Forelimb muscle (tissue), 1 donor: ENCODE data around the gene ZNF81. TPM values are rescaled to one million over a fixed set of nuclear protein-coding genes. Genes with fewer than 3 reads are reported as not detected.
"Not testable (repeated sequence)": the region's sequence is repeated elsewhere in the genome, so short reads cannot be mapped to it uniquely, and the experiment has no call there.

Source experiments
- DNase-seq: peaks from one replicate; pipeline ENCODE4 v3.0.0-alpha.2; 2013; ENCODE audit warnings: low read depth
- polyA plus RNA-seq: library from polyadenylated mRNA; unstranded; fragments of 120-200 nt; gene quantifications from one replicate; pipeline ENCODE4 v1.2.1, GENCODE V29; 2013; ENCODE audit not compliant: insufficient read length

ZNF81 gene
- polyA plus RNA-seq, 1 donor = 4.2 TPM

DNA sequence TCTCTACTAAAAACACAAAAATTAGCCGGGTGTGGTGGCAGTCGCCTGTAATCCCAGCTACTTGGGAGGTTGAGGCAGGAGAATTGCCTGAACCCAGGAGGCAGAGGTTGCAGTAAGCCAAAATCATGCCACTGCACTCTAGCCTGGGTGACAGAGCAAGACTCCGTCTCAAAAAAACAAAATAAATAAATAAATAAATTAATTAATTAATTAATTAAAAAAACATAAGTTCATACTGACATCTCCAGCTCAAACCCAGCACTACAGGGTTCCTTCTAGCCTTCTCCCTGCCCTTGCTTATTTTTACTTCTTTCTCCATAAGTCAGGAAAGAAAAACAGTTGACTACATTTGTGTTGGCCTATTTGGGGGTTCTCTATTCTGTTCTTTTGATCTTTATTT, 95.3 kb downstream of the ZNF81 start:
- not testable (repeated sequence) for DNase-seq

- no peak for DNase-seq
Observed at GRCh38 chrX:47933946-47934345, 97.2 kb downstream of the ZNF81 start.

DNA sequence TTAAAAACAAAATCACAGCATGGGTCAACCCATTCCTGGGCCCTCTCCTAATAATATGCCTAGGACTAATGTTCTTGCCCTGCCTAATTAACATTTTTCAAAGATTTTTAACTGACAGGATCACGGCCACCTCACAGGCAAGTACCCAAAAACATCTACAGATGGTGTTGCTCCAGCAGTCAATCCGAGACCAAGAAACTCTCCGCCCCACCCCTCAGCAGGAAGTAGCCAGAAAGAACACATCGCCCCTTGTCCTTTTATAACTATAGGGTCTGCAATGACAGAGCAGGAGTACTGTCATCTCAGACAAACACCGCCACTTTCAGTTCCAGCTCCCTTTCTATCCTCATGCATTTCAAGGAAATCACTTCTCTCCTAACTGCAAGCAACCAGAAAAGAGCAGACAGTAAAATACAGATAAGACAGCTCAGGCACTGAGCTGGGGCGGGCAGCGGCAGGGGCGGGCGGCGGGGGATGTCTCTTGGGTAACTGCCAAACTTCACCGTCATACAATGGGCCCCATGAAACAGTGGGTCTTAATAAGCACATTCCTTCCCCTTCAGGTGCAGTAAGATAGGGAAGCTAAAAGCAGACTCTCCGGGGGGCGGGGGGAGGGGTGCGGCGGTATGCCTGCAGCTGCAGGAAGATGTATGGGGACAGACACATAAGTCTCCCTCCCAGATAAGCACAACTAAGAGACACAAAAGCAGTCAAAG, 99.7 kb downstream of the ZNF81 start:
- no peak for DNase-seq

DNA sequence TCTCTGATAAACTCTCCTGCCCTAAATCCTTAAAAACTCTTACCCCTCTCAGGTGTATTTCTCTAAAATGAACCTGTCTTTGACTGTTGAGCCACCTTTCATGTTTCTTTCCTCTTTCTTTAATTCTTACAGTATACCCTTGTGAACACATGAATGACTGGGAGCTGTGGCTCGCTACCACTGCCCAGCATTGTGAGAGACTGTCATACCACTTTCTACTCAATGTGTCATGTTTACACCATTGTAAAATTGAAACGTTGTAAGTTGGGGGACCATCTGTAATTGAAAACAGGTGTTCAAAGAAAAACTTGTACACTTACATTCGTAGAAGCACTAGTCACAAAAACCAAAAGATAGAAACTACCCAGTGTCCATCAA, 100.2 kb downstream of the ZNF81 start:
- no peak for DNase-seq

DNA sequence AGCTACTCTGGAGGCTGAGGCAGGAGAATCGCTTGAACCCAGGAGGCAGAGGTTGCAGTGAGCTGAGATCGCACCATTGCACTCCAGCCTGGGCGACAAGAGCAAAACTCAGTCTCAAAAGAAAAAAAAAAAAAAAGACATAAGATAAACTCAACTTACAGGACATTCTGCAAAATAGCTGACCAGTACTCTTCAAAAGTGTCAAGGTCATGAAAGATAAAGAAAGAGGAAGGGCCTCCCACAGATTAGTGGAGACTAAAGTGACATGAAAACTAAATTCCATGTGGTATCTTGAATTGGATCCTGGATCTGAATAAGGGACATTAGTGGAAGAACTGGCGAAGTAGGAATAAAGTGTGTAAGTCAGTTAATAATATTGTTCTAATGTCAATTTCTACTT, 103.7 kb downstream of the ZNF81 start:
- no peak for DNase-seq

GRCh38 chrX:47941423-47941822, 104.7 kb downstream of the ZNF81 start:
- no peak for DNase-seq

DNA sequence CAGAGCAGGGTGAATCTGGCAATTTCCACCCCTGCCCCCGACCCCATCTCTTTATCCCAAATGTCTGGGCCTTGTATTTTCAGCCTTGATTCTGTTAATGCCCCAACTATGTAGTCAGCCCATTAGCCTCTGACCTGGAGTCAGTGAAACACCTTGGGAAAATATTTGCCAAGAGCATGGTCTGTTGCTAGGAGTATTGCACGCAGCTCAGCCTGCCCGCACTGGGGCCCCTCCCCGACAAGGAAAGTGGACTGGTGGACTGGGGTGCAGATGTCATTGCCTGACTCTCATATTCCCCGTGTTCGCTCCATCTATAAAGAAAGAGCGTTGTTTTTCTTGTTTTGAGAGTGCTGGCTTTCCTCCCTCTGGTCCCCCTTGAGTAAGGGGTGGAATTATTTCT, 118.6 kb downstream of the ZNF81 start:
- not testable (repeated sequence) for DNase-seq

GRCh38 chrX:47956016-47956415, 119.3 kb downstream of the ZNF81 start:
- DNase-seq = no peak

- DNase-seq = not testable (repeated sequence)
Observed at GRCh38 chrX:47958206-47958605, 121.5 kb downstream of the ZNF81 start.

DNA sequence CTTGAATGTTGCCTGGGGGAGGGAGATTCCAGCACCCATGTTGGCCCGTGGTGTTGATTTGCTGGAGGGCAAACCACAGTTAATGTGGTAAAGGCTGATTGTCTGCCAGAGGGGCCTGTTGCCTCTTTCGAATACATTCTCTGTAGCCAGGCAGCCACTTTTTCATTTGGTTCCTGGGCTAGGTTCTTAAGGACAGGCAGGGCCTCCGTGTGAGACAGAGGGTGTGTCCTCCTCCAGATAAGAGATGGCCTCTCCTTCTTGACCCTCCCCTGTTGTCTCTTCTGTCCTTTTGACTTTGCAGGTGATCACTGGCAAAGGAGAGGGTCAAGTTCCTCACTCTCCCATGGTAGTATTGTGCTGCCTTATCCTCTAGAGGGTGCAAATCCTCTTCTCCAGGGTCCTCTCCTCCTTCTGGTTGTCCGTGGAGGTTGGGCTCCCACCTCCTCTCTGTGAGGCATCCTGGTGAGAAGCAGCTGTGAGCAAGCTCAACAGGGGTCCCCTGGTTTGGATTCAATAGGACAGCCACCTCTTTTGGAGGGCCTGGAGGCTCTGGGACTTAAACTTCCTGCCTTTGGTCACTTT, 122.2 kb downstream of the ZNF81 start:
- no peak for DNase-seq

DNA sequence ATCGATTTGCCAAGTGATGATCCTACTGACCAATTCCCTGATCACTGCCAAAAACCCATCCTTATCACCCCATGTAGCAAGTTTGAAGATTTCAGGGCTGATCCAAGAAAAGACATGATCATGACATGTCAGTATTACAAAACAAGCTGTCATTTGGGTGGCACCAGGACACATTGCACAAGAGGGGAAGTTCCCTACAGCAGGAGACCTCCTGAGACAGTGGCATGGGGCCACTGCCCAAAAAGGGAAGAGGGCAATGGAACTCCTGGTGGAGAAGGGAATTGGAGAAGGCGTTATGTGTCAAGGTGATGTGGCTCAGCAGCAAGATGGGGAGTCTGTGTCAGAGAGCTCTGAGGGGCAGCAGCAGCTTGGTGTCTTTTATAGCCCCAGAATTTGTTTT, 123.7 kb downstream of the ZNF81 start:
- DNase-seq = no peak

- not testable (repeated sequence) for DNase-seq
Observed at GRCh38 chrX:47961830-47962229, 125.1 kb downstream of the ZNF81 start.

DNA sequence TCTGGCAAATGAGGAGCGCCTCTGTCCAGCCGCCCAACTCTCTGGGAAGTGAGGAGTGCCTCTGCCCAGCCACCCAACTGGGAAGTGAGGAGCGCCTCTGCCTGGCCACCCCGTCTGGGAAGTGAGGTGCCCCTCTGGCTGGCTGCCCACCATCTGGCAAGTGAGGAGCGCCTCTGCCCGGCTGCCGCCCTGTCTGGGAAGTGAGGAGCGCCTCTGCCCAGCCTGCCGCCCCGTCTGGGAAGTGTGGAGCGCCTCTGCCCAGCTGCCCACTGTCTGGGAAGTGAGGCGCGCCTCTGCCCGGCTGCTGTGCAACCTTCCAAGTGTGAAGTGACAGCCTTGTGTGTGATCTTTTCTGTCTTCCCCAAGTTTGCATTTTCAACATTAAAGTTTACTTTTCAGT, 128.8 kb downstream of the ZNF81 start:
- not testable (repeated sequence) for DNase-seq

Other genes starting within 250 kb of the ZNF81 start
- 11.6 TPM for gene SYN1, start 217.0 kb upstream of the ZNF81 start, polyA plus RNA-seq
- gene CFP, start 207.0 kb upstream of the ZNF81 start, polyA plus RNA-seq = 3.0 TPM
- 21.0 TPM for gene ELK1, start 186.3 kb upstream of the ZNF81 start, polyA plus RNA-seq
- gene UXT, start 177.7 kb upstream of the ZNF81 start, polyA plus RNA-seq = 81.7 TPM
- 5.3 TPM for gene ZNF182, start 167.1 kb downstream of the ZNF81 start, polyA plus RNA-seq
- gene SPACA5, start 170.1 kb downstream of the ZNF81 start, polyA plus RNA-seq = 0.29 TPM
- 2.8 TPM for gene ZNF630, start 234.7 kb downstream of the ZNF81 start, polyA plus RNA-seq